ENCODE data around the gene KLK11.

DNA sequence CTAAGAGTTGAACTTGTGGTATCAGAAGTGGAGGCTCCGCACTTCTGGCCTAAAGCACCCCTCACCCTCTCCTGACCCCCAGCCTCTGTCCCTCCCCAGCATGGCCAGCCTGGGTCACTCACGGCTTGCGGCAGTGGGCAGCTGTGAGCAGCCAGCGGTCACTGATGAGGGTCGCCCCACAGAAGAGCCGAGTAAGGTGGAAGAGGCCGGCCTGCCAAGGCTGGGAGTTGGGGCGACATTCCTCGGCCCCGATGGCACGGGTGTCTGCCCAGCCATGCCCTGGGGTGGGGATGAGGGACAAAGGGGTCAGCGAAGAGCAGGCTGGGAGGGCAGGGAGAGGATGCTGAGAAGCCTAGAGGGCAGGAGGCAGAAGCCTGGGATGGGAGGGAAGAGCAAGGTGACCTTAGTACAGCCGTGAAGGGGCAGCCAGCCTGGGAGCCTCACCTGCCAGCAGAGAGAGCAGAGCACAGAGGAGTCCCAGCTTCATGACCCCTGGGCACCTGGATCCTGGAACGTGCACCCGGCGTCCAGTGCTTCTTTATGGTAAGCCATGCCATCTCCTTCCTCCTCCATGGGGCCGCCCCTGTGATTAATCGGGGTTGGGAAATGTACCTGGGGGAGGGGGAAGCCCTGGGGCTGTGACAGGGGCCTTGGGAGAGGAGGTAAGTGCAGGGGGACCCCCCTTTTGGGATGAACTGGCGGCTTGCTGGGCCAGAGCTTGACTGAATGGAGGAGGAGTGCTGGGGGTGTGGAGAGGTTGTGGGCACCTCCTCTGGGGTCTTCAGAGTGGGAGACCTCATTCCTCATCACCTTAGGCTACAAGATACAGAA lies 17.1 kb downstream of the KLK11 start:
- TF ChIP-seq, protein P1, sequence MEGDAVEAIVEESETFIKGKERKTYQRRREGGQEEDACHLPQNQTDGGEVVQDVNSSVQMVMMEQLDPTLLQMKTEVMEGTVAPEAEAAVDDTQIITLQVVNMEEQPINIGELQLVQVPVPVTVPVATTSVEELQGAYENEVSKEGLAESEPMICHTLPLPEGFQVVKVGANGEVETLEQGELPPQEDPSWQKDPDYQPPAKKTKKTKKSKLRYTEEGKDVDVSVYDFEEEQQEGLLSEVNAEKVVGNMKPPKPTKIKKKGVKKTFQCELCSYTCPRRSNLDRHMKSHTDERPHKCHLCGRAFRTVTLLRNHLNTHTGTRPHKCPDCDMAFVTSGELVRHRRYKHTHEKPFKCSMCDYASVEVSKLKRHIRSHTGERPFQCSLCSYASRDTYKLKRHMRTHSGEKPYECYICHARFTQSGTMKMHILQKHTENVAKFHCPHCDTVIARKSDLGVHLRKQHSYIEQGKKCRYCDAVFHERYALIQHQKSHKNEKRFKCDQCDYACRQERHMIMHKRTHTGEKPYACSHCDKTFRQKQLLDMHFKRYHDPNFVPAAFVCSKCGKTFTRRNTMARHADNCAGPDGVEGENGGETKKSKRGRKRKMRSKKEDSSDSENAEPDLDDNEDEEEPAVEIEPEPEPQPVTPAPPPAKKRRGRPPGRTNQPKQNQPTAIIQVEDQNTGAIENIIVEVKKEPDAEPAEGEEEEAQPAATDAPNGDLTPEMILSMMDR (IDR thresholded peaks at IDR 0.05; ENCODE audit: insufficient read depth, low read depth, low read length), result no peak
- TF ChIP-seq EZH2 (IDR thresholded peaks at IDR 0.05; ENCODE audit: insufficient read depth, low read length), result no peak
